Cortex of kidney (tissue), 1 donor: ENCODE data around the gene FSCN2.
"Not testable (repeated sequence)": the region's sequence is repeated elsewhere in the genome, so short reads cannot be mapped to it uniquely, and the experiment has no call there.

Experiments
- DNase-seq: peaks from one replicate; lab custom pipeline; 2025; lab: John Stamatoyannopoulos, UW

FSCN2 gene

DNA sequence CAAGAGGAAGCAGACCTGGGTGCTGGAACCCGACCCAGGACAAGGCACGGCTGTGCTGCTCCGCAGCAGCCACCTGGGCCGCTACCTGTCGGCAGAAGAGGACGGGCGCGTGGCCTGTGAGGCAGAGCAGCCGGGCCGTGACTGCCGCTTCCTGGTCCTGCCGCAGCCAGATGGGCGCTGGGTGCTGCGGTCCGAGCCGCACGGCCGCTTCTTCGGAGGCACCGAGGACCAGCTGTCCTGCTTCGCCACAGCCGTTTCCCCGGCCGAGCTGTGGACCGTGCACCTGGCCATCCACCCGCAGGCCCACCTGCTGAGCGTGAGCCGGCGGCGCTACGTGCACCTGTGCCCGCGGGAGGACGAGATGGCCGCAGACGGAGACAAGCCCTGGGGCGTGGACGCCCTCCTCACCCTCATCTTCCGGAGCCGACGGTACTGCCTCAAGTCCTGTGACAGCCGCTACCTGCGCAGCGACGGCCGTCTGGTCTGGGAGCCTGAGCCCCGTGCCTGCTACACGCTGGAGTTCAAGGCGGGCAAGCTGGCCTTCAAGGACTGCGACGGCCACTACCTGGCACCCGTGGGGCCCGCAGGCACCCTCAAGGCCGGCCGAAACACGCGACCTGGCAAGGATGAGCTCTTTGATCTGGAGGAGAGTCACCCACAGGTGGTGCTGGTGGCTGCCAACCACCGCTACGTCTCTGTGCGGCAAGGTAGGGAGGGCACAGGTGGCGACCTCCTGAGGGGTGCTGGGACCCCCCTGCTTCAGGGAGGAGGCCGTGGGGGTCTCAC is 667 bp downstream of the FSCN2 start:
- DNase-seq = no peak

DNA sequence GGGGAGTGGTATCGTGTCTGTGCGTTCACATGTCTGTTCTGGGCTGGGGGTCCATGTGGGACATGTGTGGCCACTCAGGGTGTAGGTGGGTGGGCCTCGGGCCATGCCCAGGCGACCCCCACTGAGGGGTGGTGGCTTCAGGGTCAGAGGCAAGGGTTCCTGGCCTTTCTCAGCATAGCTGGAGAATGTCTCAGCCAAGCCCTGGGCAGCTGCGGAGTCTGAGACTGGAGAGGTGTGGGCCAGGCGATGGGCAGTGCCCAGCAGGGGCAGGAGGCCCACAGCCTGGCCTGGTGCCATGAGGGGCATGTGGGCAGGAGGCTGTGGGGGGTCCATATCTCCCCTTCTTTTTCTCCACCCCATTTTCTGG is 1.2 kb downstream of the FSCN2 start:
- DNase-seq = no peak

DNA sequence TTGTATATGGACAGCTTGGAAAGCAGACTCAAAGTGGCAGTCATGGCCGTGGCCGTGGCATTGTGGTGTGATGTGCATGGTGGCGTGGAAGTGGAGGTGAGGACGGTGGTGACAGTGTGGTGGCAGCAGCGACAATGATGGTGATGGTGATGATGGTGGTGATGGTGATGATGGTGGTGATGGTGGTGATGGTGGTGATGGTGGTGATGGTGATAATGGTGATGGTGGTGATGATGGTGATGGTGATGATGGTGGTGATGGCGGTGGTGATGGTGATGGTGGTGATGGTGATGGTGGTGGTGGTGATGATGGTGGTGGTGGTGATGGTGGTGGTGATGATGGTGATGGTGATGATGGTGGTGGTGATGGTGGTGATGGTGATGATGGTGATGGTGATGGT is 2.8 kb downstream of the FSCN2 start:
- not testable (repeated sequence) for DNase-seq

DNA sequence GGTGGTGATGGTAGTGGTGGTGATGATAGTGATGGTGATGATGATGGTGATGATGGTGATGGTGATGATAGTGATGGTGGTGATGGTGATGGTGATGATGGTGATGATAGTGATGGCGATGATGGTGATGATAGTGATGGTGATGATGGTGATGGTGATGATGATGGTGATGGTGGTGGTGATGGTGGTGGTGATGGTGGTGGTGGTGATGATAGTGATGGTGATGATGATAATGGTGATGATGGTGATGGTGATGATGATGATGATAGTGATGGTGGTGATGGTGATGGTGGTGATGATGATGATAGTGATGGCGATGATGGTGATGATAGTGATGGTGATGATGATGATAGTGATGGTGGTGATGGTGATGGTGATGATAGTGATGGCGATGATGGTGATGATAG is 3.8 kb downstream of the FSCN2 start:
- DNase-seq = not testable (repeated sequence)

DNA sequence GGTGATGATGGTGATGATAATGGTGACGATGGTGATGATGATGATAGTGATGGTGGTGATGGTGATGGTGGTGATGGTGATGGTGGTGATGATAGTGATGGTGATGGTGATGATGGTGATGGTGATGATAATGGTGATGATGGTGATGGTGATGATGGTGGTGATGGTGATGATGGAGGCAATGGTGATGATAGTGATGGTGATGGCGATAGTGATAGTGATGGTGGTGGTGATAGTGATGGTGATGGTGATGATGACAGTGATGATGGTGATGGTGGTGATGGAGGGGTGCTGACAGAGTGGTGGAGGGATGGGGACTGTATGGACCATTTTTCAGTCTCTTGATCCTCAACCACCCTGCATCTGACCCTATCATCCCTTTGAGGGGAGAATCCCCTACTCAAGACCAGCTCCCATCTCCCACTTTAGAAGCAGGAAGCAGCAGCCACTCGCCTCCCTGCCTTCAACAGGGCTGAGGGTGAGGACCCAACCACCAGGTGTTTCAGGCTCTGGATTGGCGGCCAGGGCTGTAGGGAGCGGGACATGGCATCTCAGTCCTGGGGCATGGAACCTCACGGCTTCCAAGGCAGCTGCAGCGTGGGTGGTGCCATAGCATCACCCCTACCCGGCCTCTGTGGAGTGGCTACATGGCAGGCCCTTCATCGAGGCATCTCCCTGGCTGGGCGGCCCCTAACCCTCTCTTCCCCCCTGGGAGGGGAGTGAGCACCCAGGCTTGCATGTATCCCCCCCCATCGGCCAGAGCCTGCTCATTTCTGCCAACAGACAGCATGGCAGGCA is 4.5 kb downstream of the FSCN2 start:
- DNase-seq = no peak

DNA sequence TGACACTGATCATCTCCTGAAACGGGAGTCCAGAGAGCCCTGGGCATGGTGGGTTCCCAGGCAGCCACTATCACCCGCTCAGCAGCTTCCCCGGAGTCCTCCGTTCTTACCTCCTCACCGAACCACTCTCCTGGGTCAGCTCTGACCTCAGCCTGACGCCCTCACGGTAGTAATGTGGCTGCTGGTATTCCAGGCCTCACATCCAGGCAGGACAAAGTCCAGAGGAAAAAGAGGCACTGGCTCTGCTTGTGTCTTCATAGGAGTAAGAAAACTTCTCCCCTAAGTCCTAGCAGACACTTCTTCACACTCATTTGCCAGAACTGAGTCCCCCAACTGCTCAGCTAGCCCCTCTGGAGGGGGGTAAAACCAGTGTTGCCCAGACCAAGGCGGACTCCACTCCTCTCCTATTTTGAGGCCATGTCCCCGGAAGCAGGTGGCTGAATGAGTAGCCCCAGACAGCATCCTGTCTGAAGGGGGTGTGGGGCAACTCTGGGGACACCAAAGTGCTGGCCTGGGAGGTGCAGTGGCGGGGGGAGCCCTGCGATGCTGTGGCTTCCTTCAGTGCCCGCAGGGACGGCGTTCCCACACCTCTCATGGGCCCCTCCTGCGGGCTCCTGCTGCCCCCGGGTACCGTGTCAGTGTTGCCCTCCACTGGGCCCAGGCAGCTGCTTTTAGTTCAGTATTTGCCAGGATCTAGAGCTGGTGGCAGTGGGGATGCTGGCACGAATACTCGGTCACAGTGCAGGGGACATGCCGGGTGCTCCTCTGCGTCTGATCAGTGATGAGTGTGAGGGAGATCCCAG is 5.4 kb downstream of the FSCN2 start:
- no peak for DNase-seq

DNA sequence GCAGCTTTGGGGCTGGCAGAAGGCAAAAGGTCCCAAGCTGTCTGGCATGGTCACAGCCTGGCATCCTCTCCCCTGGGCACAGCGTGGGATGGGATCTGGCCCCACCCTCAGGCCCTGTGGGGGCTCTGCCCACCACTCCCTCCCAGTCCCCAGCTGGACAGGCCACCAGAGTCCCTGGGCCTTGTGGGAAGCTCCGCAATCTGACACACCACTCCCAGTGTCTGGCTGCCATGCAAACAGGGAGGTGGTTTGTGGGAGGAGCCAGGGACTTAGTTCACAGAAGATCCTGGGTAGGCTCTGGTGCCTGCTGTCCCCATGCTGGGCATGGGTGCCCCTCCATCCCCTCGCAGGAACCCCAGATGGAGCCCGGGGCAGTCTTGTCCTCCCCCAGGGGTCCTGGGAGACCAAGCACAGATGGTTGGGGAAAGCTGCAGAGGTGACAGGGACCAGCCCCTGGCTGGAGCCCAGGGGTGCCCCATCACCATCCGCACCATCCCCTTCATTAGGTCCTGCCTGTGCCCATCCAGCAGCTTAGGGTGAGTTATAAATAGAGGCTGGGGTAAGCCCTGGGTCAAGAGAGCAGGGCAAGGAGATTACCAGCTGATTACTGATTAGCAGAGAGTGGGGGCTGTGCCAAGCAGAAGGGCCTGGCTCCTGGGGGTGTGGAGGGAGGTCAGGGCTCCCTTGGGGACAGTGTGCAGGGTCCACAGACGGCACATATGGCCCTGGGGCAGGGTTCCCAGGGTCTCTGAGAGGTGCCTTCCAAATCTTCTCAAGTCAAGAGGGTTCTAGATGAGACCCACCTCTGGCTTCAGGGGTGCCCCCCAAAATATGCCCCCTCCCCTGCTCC is 6.2 kb downstream of the FSCN2 start:
- DNase-seq = no peak

DNA sequence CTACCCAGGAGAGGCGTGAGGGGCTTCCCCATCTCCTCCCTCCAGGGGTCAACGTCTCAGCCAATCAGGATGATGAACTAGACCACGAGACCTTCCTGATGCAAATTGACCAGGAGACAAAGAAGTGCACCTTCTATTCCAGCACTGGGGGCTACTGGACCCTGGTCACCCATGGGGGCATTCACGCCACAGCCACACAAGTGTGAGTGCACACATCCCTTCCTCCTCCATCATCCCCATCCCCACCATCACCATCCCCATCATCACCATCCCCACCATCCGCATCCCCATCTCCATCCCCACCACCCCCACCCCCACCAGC is 6.8 kb downstream of the FSCN2 start:
- no peak for DNase-seq

DNA sequence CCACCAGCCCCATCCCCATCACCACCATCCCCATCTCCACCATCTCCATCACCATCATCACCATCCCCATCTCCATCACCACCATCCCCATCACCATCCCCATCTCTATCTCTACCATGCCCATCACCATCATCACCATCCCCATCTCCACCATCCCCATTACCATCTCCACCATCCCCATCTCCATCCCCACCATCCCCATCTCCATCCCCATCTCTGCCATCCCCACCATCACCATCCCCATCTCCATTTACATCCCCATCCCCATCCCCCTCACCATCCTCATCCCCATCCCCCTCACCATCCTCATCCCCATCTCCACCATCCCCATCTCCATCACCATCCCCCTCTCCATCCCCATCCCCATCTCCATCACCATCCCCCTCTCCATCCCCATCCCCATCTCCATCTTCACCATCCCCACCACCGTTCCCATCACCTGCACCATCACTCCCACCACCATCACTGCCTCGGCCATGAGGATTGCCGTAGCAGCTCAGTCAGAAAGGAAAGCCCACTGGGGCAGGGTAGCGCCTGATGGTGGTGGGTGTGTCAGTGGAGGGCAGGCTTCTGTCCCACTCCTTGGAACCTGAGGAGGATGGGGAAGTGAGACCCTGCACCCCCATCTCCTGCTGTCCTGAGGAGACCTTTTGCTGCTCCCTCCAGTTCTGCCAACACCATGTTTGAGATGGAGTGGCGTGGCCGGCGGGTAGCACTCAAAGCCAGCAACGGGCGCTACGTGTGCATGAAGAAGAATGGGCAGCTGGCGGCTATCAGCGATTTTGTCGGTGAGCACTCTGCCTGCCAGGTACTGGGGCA is 7.5 kb downstream of the FSCN2 start:
- no peak for DNase-seq

DNA sequence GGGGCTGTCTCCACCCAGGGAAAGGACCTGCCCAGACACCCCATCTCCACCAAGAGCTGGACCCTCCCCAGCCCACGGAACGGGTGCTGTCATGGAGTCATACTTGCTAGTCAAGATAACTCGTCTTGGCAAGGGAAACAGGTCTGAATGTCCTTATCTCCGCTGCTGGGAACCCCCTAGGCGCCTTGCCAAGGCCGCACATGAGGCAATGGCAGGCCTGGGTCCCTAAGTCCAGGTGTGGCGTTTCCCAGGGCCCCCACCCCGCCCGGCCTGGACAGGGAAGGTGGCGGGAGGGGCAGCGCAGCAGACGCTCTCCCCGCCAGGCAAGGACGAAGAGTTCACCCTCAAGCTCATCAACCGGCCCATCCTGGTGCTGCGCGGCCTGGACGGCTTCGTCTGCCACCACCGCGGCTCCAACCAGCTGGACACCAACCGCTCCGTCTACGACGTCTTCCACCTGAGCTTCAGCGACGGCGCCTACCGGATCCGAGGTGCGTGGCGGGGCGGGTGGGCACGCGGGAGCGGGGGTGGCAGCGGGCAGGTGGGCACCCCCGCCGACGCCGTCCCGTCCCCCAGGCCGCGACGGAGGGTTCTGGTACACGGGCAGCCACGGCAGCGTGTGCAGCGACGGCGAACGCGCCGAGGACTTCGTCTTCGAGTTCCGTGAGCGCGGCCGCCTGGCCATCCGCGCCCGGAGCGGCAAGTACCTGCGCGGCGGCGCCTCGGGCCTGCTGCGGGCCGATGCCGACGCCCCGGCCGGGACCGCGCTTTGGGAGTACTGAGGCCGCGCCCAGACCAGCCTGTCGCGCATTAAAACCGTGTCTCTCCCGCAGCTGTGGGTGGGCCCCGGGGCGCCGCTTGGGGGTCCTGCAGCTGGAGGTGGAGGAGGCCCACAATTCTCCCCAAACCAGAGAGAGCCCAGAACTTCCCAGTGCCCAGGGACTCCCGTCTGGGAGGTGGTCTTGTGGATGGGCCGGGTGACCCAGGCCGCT is 8.4 kb downstream of the FSCN2 start:
- no peak for DNase-seq

DNA sequence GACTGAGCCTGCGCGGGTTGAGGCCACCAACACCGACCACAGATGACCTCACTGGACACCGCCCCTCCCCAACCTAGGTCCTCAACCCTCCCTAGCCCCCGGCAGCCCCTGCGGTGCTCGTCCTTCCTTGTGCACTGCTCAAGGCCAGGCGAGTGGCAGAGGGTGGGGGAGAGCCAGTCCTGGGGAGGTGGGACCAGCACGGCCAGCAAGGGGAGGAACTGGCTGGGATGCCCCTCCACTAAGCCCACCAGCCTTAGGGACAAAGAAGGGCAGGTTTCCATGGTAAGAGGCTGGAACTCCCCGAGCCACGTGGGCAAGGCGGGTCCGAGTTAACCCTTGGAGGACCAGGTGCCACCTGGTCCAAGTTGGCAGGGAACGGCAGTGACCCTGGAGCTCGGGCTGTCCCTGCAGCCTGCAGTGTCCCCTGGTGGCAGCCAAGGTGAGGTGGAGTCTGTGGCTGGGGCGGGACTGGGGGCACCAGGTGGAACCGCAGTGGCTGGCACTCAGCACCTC is 9.2 kb downstream of the FSCN2 start:
- DNase-seq = no peak

DNA sequence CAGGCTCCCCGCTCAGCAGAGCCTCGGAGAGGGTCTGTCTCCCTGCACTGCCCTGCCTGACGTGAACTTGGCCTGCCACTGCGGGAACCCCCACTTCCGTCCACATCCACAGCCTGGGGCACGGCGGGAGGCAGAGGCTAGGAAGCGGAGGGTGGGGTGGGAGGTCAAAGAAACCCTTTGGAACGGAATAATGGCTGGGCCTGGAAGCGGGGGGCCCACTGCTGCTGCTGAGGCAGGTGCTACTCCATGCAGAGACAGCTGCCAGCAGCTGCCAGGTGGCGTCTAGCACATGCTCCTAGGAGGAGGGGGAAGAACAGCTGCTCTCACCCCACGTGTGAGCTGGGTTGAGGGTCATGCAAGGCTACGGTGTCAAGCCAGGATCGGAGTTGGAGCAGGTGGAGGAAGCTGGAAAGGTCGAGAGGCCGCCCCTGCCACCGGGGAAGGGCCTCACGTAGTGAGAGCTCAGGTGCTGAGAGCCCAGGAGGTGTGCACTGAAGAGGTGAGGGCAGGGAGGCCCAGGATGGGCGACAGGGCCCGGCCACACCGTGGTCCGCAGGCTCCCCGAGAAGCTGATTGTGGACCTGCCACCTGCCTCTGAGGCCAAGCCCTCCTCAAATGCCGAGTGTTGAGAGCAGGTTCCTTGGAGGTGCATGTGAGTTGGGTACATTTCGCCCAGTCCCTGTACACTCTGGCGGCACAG is 9.8 kb downstream of the FSCN2 start:
- no peak for DNase-seq

DNA sequence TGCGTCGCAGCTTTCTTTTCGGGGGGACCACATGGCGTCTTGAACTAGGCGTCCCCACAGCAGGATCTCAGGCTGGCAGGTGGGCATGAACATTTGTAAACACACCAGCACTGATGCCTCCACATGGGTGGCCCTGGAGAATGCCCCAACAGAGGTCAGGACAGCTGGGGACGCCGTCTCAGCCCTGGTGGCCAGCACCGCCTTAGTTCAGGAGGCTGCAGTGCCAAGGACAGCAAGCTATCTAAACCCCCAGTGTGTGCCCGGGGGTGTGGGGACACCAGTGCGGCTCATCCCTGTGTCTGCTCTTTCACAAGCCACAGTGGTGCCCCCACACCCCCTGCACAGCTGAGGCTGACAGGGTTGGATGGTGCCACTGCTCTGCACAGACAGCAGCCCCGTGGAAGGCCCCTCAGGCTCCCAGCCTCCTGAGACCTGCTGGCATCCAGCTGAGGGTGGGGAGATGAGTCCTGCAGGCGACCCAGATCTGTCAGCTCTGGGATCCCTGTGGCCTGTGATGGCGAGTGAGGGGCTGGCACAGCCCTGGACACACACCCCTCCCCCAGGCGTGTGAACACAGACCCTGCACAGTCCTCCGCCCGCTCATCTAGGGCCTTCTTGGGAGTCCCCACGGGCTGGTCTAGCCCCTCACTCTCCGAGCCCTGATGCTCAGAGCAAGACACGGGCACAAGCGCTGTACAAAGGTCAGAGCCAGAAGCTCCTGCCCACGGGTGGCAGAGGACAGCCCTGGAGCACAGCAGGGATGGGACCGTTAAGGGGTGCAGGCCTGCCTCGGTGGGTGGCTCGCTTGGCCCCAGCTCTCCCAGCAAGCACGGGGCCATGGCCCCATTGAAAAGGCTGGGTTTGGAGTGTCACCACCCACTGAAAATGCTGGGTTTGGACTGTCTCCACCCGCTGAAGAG is 10.7 kb downstream of the FSCN2 start:
- no peak for DNase-seq

DNA sequence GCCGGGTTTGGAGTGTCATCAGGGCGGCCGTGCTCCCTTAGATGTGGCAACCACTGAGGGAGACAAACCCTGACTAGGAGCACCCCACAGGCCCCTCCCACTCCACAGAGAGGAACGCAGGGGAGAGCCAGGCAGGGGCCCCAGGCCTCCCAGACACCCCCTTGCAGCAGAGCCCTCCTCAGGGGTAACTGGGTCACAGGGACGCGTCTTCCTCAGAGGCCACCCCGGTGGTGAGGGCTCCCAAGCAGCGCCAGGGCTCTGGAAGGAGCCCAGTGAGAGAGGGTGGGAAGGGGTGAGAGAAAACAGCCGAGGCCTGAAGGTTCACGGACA is 11.4 kb downstream of the FSCN2 start:
- DNase-seq = no peak

DNA sequence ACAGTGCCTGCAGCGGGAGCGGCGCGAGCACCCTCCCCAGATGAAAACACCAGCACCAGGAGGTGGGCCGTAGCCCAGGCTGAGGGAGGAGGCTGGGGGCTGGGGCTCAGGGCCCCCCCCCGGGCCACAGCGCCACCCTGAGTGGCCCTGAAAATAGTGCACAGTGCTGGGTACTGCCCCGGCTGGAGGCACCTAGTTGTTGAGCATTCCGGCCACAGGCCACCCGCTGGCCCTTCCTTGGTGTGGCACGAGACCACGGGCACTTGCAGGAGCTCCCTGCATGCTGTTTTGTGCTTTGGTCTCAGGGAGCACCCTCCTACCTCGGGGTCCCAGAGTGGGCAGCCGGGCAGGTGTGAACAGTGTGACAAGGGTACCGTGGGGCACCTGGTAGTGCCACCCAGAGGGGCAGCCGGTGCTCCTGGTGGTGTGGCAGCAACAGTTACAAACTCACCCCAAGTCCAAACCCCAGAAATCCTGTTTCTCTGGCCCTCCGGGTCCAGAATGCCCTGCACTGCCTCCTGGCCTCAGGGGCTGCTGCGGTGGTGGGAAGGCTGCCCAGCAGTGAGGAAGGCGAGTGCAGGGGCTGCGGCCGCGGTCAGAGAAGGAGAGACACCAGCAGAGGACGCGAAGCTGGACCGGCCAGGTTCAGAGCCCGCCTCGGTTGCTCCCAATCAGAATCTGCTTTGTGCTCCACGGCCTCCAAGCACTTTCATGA is 11.9 kb downstream of the FSCN2 start:
- no peak for DNase-seq

DNA sequence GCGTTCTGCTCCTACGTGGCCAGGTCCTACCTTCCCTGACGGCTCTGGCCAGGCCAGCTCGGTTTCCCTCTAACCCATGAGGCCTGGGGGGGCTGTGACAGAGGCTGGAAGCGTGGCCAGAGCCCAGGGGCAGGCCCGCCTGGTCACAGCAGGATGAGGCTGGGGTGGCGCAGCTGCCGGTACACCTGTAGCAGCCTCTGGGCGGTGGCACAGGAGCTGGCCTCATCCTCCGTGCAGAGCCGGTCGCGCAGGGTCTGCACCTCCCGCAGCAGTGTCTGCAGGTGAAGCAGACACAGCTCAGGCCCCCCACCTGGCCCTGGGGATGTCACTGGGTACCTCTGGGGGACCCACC is 12.5 kb downstream of the FSCN2 start:
- no peak for DNase-seq

DNA sequence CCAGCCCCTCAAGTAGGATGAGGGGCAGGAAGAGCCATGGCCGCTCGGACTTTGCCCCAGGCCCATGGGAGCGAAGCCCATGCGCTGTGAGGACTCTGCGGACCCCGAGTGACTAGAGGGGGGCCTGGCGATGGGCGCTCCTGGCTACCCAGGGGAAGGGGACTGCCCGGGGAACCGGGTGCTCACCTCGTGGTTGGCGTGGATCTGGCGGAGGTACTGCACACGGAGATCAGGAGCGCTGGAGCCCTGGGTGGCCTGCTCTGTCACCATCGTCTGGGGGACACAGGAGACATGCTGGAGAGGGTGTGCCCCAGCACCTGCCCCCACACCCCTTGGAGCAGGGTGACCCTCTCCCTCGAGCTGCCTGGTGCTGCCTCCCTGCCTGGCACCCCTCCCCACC is 12.9 kb downstream of the FSCN2 start:
- no peak for DNase-seq
